Measurements from ENCODE around the gene TANC1. TPM values are rescaled to one million over a fixed set of nuclear protein-coding genes. Genes with fewer than 3 reads are reported as not detected.

The TANC1 gene
- total and polyA plus RNA-seq, 2 of the 4 experiments (the other 2 are of a cell fraction) = 10.2 to 12.9 TPM

DNA sequence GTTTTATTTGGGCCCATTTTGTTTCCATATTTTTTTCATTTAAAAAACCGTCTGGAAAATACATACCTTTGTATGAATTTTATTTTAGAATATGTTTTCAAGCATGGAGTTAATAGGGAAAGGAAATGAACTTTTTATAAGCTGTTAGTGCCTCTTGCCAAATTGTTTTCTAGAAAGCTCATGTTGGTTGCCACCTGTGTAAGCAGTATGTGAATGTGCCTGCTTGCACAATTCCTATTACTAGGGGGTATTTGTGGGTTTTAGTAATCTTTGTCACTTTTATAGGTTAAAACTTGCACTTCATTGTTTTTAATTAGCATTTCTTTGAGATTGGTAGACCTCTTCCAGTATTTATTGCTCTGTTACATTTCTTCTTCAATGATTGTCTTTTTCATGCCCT lies 107.3 kb downstream of the TANC1 start:
- Histone ChIP-seq H3K4ac (ENCODE audit: low read depth, low read length) (no peak overlapping the region), H3K18ac (ENCODE audit: low read depth, low read length) (no peak overlapping the region), H4K20me1 (ENCODE audit: insufficient read depth, low read length) (no peaks in the 10 kb centered on the region), H3K27ac (ENCODE audit: insufficient read depth, low read length) (no peak overlapping the region), H3K79me1 (ENCODE audit: low read depth in 1 of 2, low read length in 2 of 2) (peaks cover 20 to 44% of the 10 kb centered on the region in 2 experiments), H3K4me3 (ENCODE audit: insufficient read depth, low read depth, low read length) (no peak overlapping the region), H3K4me1 (ENCODE audit: control insufficient read depth, insufficient read depth, low read length) (peaks cover 20% of the 10 kb centered on the region), H2AK5ac (ENCODE audit: low read depth, low read length) (no peak overlapping the region), H3K9me3 (ENCODE audit: control insufficient read depth, insufficient read depth, low read length) (no peaks in the 10 kb centered on the region), H4K5ac (ENCODE audit: low read depth, low read length) (no peak overlapping the region), H2AFZ (replicated peaks; ENCODE audit: low read length, poor library complexity) (no peak overlapping the region), H2BK5ac (ENCODE audit: low read depth, low read length, poor library complexity, severe bottlenecking) (peak overlapping the region; percentile 28), H2BK120ac (ENCODE audit: low read depth, low read length) (no peak overlapping the region), H3K4me2 (ENCODE audit: low read depth, low read length) (peak overlapping the region; percentile 39; the same call in 1 of the 2 replicates), H2AK9ac (replicated peaks; ENCODE audit: low read depth, low read length, poor library complexity) (no peak overlapping the region), H4K91ac (ENCODE audit: insufficient read depth, low read depth, low read length) (no peak overlapping the region), H3K9me1 (ENCODE audit: insufficient read depth, low read length) (peaks cover 17% of the 10 kb centered on the region), H2BK20ac (ENCODE audit: low read depth, low read length) (no peak overlapping the region), H3K27me3 (ENCODE audit: control insufficient read depth, insufficient read depth, low read length) (no peaks in the 10 kb centered on the region), H4K8ac (ENCODE audit: low read depth in 2 of 2, low read length in 2 of 2) (no peak overlapping the region), H3K56ac (ENCODE audit: extremely low read depth, insufficient read depth, low read length) (no peak overlapping the region), H3K36me3 (ENCODE audit: control insufficient read depth, insufficient read depth, low read length) (no peaks in the 10 kb centered on the region), H3K23ac (ENCODE audit: low read depth, low read length) (no peak overlapping the region), H3K14ac (replicated peaks; ENCODE audit: low read depth, low read length) (no peak overlapping the region), H2BK15ac (ENCODE audit: low read depth, low read length) (no peak overlapping the region; the same call in 2 of the 3 replicates), H3K9ac (ENCODE audit: low read depth, low read length) (no peak overlapping the region)
- ChIA-PET POLR2A (ENCODE audit: unreplicated experiment) (no interaction called here), CTCF (no interaction called here)
- no peak for ATAC-seq (ENCODE audit: low read depth)
- dilution Hi-C loops (cut with HindIII; ENCODE audit: low sequenced_read_pairs, unreplicated experiment) (no loop called here), in situ Hi-C loops (cut with MboI; ENCODE audit: low sequenced_read_pairs) (no loop called here), intact Hi-C loops (cut with micrococcal nuclease) (no loop called here)
- BruUV-seq (replicated peaks) = no TSS peak
- TF ChIP-seq, protein P1, sequence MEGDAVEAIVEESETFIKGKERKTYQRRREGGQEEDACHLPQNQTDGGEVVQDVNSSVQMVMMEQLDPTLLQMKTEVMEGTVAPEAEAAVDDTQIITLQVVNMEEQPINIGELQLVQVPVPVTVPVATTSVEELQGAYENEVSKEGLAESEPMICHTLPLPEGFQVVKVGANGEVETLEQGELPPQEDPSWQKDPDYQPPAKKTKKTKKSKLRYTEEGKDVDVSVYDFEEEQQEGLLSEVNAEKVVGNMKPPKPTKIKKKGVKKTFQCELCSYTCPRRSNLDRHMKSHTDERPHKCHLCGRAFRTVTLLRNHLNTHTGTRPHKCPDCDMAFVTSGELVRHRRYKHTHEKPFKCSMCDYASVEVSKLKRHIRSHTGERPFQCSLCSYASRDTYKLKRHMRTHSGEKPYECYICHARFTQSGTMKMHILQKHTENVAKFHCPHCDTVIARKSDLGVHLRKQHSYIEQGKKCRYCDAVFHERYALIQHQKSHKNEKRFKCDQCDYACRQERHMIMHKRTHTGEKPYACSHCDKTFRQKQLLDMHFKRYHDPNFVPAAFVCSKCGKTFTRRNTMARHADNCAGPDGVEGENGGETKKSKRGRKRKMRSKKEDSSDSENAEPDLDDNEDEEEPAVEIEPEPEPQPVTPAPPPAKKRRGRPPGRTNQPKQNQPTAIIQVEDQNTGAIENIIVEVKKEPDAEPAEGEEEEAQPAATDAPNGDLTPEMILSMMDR (conservative IDR thresholded peaks at IDR 0.05; ENCODE audit: low read depth, low read length) = no peak
- no peak for TF ChIP-seq RAD21 (IDR thresholded peaks at IDR 0.05; ENCODE audit: low read length)
- TF ChIP-seq RCOR1 (IDR thresholded peaks at IDR 0.05; ENCODE audit: insufficient replicate concordance, low read length) = no peak
- peak; percentile 22; the same call in 1 of the 2 replicates for TF ChIP-seq CEBPB (IDR thresholded peaks at IDR 0.05; ENCODE audit: low read depth, low read length)
- no peak for TF ChIP-seq SMC3 (IDR thresholded peaks at IDR 0.05; ENCODE audit: low read depth, low read length)
- no peak for TF ChIP-seq FOS (IDR thresholded peaks at IDR 0.05; ENCODE audit: low read depth, low read length)
- TF ChIP-seq POLR2A (IDR thresholded peaks at IDR 0.05; ENCODE audit: low read depth, low read length) = no peak
- peak; percentile 48 for DNase-seq
- no CpG with 5 or more reads among the region's 1 CpG for WGBS, 2 experiments (ENCODE audit: extremely low coverage in 2 of 2, insufficient read length in 1 of 2)

Measured in IMR-90 (cell line).